Ishikawa (cell line): ENCODE results near the gene ERN1.

Experiments
- CREB1 ChIP-seq: IDR thresholded peaks from 2 replicates; pipeline ENCODE4 v1.6.1; 2012; ENCODE audit warnings: low read depth
- EP300 ChIP-seq: IDR thresholded peaks from 2 replicates; pipeline ENCODE4 v1.6.1; 2012; ENCODE audit warnings: borderline replicate concordance
- FOXM1 ChIP-seq: IDR thresholded peaks from 2 replicates; pipeline ENCODE4 v1.6.1; 2012; ENCODE audit warnings: low read depth, borderline replicate concordance
- RAD21 ChIP-seq: IDR thresholded peaks from 2 replicates; pipeline ENCODE4 v1.6.1; 2012; ENCODE audit warnings: low read depth
- TAF1 ChIP-seq: IDR thresholded peaks from 2 replicates; pipeline ENCODE4 v1.6.1; 2012; ENCODE audit warnings: low read depth, mild to moderate bottlenecking
- TEAD4 ChIP-seq: IDR thresholded peaks from 2 replicates; pipeline ENCODE4 v1.6.1; 2012
- ZBTB7A ChIP-seq: IDR thresholded peaks from 2 replicates; pipeline ENCODE4 v1.6.1; 2012; ENCODE audit warnings: low read depth
- TF ChIP-seq, protein P1 (sequence below): IDR thresholded peaks from 2 replicates; pipeline ENCODE4 v1.6.1; 2012
- TF ChIP-seq, protein P2 (sequence below): IDR thresholded peaks from 2 replicates; pipeline ENCODE4 v1.6.1; 2012; ENCODE audit warnings: low read depth, mild to moderate bottlenecking

DNA sequence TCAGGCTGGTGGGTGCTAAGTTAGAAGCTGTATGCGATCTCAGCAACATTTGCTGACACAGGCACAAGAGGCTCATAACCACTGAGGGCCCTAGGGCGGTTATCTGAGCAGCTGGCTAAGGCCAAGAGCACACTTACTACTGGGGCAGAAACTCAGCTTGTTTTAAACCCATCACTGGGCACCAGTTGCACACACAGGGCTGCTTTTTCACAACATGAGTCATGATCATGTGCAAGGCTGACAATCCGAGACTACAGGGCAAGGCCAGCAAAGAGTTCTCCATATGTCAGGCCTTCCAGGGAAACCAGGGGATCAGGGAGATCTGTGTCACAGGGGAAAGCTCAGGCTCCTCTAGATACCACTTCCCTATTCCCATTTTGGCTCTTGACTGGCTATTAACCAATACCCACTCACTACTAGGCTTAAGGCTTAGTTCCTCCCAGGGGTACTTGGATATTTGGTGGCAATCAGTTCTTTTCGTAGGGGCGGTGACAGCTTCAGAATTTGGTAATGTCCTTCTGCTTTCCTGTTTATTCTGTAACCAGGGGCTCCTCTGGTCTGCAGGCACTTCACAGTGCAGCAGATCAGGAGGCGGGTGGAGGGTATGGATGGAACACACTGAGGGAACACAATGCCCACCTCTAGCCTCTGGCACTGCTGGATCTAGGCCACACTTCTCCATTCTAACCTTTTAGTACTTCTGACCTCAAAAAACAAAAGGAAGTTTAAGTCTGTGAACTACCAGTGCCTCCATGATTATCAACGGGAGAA lies 44.9 kb upstream of the ERN1 start:
- TF ChIP-seq, protein P1, sequence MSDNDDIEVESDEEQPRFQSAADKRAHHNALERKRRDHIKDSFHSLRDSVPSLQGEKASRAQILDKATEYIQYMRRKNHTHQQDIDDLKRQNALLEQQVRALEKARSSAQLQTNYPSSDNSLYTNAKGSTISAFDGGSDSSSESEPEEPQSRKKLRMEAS = no peak
- TF ChIP-seq EP300 (no peak), RAD21 (no peak), FOXM1 (no peak), CREB1 (no peak), TAF1 (no peak), TEAD4 (no peak), ZBTB7A (no peak)
- TF ChIP-seq, protein P2, sequence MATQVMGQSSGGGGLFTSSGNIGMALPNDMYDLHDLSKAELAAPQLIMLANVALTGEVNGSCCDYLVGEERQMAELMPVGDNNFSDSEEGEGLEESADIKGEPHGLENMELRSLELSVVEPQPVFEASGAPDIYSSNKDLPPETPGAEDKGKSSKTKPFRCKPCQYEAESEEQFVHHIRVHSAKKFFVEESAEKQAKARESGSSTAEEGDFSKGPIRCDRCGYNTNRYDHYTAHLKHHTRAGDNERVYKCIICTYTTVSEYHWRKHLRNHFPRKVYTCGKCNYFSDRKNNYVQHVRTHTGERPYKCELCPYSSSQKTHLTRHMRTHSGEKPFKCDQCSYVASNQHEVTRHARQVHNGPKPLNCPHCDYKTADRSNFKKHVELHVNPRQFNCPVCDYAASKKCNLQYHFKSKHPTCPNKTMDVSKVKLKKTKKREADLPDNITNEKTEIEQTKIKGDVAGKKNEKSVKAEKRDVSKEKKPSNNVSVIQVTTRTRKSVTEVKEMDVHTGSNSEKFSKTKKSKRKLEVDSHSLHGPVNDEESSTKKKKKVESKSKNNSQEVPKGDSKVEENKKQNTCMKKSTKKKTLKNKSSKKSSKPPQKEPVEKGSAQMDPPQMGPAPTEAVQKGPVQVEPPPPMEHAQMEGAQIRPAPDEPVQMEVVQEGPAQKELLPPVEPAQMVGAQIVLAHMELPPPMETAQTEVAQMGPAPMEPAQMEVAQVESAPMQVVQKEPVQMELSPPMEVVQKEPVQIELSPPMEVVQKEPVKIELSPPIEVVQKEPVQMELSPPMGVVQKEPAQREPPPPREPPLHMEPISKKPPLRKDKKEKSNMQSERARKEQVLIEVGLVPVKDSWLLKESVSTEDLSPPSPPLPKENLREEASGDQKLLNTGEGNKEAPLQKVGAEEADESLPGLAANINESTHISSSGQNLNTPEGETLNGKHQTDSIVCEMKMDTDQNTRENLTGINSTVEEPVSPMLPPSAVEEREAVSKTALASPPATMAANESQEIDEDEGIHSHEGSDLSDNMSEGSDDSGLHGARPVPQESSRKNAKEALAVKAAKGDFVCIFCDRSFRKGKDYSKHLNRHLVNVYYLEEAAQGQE = no peak
